SK-N-SH treated with all-trans-retinoic acid at 6 μM for 48 hours (cell line): ENCODE results near the gene ZNF189.

ENCODE experiments used
- ATAC-seq: fragments of 200-7000 bp; cut with Tn5 transposase; 3 replicates; pipeline ENCODE4 v1.9.1; 2020; ENCODE audit warnings: mild to moderate bottlenecking, moderate library complexity
- ARNTL ChIP-seq: fragments of 450-650 bp; formaldehyde crosslinking; IDR thresholded peaks from 2 replicates; pipeline ENCODE4 v1.5.0; 2020; ENCODE audit warnings: low read depth, mild to moderate bottlenecking, moderate library complexity, borderline replicate concordance
- BACH2 ChIP-seq: fragments of 250-450 bp; sonication (Bioruptor Pico); IDR thresholded peaks from 2 replicates; pipeline ENCODE4 v1.9.0; 2021; ENCODE audit warnings: mild to moderate bottlenecking, borderline replicate concordance
- CSDC2 ChIP-seq: fragments of 250-450 bp; sonication (Bioruptor Pico); IDR thresholded peaks from 2 replicates; pipeline ENCODE4 v1.5.0; 2020; ENCODE audit warnings: mild to moderate bottlenecking, moderate library complexity
- GLIS3 ChIP-seq: fragments of 250-450 bp; sonication (Bioruptor Pico); IDR thresholded peaks from 2 replicates; pipeline ENCODE4 v1.5.0; 2020; ENCODE audit warnings: mild to moderate bottlenecking, moderate library complexity
- ISL1 ChIP-seq: fragments of 250-450 bp; sonication (Bioruptor Pico); IDR thresholded peaks from 2 replicates; pipeline ENCODE4 v2.1.2; 2022; ENCODE audit warnings: mild to moderate bottlenecking, moderate library complexity
- OSR1 ChIP-seq: fragments of 250-450 bp; sonication (Bioruptor Pico); IDR thresholded peaks from 2 replicates; pipeline ENCODE4 v1.8.0; 2022; ENCODE audit warnings: moderate library complexity, mild to moderate bottlenecking, inconsistent platforms
- RARB ChIP-seq: fragments of 250-450 bp; sonication (Bioruptor Pico); IDR thresholded peaks from 2 replicates; pipeline ENCODE4 v1.8.0; 2021; ENCODE audit warnings: mild to moderate bottlenecking, moderate library complexity
- TCF4 ChIP-seq: fragments of 250-450 bp; sonication (Bioruptor Pico); IDR thresholded peaks from 2 replicates; pipeline ENCODE4 v1.8.0; 2021; ENCODE audit warnings: mild to moderate bottlenecking, moderate library complexity, borderline replicate concordance
- TOX ChIP-seq: fragments of 250-450 bp; sonication (Bioruptor Pico); IDR thresholded peaks from 2 replicates; pipeline ENCODE4 v1.8.0; 2021; ENCODE audit warnings: mild to moderate bottlenecking, moderate library complexity, borderline replicate concordance
- ZC3H10 ChIP-seq: fragments of 250-450 bp; sonication (Bioruptor Pico); IDR thresholded peaks from 2 replicates; pipeline ENCODE4 v1.5.1; 2021; ENCODE audit warnings: mild to moderate bottlenecking, moderate library complexity
- ZFP3 ChIP-seq: fragments of 250-450 bp; sonication (Bioruptor Pico); IDR thresholded peaks from 2 replicates; pipeline ENCODE4 v1.5.0; 2020; ENCODE audit warnings: mild to moderate bottlenecking, moderate library complexity
- ZFP30 ChIP-seq: fragments of 450-650 bp; formaldehyde crosslinking; IDR thresholded peaks from 2 replicates; pipeline ENCODE4 v1.5.0; 2022; ENCODE audit warnings: mild to moderate bottlenecking, moderate library complexity
- ZNF565 ChIP-seq: fragments of 450-650 bp; formaldehyde crosslinking; conservative IDR thresholded peaks from 2 replicates; pipeline ENCODE4 v1.5.0; 2020; ENCODE audit warnings: low read depth, mild to moderate bottlenecking, moderate library complexity
- ZNF8 ChIP-seq: fragments of 450-650 bp; formaldehyde crosslinking; IDR thresholded peaks from 2 replicates; pipeline ENCODE4 v1.5.0; 2020; ENCODE audit warnings: mild to moderate bottlenecking, moderate library complexity
- TF ChIP-seq, protein P1 (sequence below): fragments of 250-450 bp; sonication (Bioruptor Pico); IDR thresholded peaks from 2 replicates; pipeline ENCODE4 v1.5.0; 2020; ENCODE audit warnings: mild to moderate bottlenecking, moderate library complexity
- TF ChIP-seq, protein P2 (sequence below): fragments of 250-450 bp; sonication (Bioruptor Pico); IDR thresholded peaks from 2 replicates; pipeline ENCODE4 v1.5.1; 2021; ENCODE audit warnings: mild to moderate bottlenecking, moderate library complexity
- TF ChIP-seq, protein P3 (sequence below): fragments of 250-450 bp; sonication (Bioruptor Pico); IDR thresholded peaks from 2 replicates; pipeline ENCODE4 v1.8.0; 2020; ENCODE audit warnings: mild to moderate bottlenecking, moderate library complexity, borderline replicate concordance
- TF ChIP-seq, protein P4 (sequence below): fragments of 250-450 bp; sonication (Bioruptor Pico); IDR thresholded peaks from 2 replicates; pipeline ENCODE4 v1.5.1; 2020; ENCODE audit warnings: low read depth, mild to moderate bottlenecking, moderate library complexity

ZNF189 gene

DNA sequence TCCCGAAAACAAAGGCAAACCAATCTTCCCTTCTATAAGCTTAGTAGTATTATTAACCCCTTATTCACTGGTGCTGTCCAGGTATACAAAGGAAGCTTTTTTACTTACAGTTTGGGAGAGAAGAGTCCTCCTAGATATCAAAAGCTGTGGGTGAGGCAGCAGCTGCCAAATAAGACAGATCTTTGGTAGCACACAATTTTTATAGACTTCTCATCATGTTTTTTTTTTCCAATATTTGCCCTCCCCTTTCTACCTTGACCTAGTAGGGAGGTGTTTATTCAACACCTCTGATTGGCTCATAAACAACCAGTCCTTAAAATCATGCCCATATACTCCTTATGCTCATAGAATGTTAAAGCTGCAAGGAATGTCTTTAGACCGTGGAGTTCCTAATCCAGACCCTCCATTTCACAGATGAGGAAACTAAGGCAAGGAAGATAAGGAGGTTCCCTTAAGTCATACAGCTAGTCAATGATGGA is 37.0 kb downstream of the ZNF189 start, which contains the start of gene ALDOB:
ALDOB (minus strand) TSS at position 174 of the 479 bp plus-strand sequence. CDS start 4,887 bp downstream, outside the sequence.
- no peak for TF ChIP-seq TOX
- no peak for TF ChIP-seq ISL1 (CRISPR knock-in tag)
- TF ChIP-seq BACH2 (CRISPR knock-in tag): no peak
- TF ChIP-seq ZFP3 (CRISPR knock-in tag): no peak
- TF ChIP-seq, protein P1, sequence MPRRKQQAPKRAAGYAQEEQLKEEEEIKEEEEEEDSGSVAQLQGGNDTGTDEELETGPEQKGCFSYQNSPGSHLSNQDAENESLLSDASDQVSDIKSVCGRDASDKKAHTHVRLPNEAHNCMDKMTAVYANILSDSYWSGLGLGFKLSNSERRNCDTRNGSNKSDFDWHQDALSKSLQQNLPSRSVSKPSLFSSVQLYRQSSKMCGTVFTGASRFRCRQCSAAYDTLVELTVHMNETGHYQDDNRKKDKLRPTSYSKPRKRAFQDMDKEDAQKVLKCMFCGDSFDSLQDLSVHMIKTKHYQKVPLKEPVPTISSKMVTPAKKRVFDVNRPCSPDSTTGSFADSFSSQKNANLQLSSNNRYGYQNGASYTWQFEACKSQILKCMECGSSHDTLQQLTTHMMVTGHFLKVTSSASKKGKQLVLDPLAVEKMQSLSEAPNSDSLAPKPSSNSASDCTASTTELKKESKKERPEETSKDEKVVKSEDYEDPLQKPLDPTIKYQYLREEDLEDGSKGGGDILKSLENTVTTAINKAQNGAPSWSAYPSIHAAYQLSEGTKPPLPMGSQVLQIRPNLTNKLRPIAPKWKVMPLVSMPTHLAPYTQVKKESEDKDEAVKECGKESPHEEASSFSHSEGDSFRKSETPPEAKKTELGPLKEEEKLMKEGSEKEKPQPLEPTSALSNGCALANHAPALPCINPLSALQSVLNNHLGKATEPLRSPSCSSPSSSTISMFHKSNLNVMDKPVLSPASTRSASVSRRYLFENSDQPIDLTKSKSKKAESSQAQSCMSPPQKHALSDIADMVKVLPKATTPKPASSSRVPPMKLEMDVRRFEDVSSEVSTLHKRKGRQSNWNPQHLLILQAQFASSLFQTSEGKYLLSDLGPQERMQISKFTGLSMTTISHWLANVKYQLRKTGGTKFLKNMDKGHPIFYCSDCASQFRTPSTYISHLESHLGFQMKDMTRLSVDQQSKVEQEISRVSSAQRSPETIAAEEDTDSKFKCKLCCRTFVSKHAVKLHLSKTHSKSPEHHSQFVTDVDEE (CRISPR knock-in tag): no peak
- TF ChIP-seq, protein P2, sequence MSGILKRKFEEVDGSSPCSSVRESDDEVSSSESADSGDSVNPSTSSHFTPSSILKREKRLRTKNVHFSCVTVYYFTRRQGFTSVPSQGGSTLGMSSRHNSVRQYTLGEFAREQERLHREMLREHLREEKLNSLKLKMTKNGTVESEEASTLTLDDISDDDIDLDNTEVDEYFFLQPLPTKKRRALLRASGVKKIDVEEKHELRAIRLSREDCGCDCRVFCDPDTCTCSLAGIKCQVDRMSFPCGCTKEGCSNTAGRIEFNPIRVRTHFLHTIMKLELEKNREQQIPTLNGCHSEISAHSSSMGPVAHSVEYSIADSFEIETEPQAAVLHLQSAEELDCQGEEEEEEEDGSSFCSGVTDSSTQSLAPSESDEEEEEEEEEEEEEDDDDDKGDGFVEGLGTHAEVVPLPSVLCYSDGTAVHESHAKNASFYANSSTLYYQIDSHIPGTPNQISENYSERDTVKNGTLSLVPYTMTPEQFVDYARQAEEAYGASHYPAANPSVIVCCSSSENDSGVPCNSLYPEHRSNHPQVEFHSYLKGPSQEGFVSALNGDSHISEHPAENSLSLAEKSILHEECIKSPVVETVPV (CRISPR knock-in tag): no peak
- no peak for TF ChIP-seq ZNF565 (CRISPR knock-in tag)
- no peak for TF ChIP-seq ZNF8 (CRISPR knock-in tag)
- TF ChIP-seq ARNTL (CRISPR knock-in tag): no peak
- no peak for TF ChIP-seq OSR1
- TF ChIP-seq GLIS3: no peak
- TF ChIP-seq TCF4 (CRISPR knock-in tag): no peak
- ATAC-seq: no peak

DNA sequence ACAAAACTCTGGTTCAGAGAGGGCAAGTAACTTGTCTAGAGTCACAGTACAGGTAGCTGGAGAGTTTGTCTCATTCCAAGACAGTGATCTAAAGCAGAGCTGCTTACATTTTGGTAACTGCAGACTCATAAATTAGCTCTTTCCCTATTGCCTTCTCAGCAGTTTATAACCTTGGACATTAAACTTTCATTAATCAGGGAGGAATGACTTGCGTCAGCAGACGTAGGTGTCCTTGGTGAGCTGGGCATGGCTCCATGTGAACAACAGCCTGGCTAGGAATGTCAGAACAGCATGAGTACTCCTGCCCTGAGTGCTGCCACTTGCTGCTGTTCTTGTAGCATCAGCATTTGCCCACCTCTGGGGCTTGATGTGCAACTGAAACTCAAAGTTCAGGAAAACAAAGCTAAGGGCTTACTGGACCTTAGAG is 39.2 kb downstream of the ZNF189 start:
- no peak for TF ChIP-seq TOX
- ATAC-seq: no peak

DNA sequence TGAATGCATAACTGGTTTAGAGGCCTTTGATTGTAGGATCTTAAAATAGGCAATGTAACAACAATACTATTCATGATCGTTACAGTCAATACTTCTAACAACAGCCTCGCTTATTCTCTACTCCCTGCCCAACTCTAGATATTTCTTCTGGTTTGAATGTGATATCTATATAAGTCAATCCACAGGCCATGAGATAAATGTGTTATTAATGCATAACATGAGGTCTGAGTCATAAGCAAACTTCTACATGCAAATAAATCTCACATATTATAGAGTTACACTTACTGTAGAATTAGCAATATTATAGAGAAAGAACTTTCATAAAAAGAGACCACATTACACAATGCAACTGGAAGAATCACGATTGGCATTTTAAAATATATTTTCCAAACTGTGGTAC is 39.9 kb downstream of the ZNF189 start:
- no peak for ATAC-seq
- no peak for TF ChIP-seq ZFP3 (CRISPR knock-in tag)
- TF ChIP-seq OSR1: no peak
- TF ChIP-seq, protein P3, sequence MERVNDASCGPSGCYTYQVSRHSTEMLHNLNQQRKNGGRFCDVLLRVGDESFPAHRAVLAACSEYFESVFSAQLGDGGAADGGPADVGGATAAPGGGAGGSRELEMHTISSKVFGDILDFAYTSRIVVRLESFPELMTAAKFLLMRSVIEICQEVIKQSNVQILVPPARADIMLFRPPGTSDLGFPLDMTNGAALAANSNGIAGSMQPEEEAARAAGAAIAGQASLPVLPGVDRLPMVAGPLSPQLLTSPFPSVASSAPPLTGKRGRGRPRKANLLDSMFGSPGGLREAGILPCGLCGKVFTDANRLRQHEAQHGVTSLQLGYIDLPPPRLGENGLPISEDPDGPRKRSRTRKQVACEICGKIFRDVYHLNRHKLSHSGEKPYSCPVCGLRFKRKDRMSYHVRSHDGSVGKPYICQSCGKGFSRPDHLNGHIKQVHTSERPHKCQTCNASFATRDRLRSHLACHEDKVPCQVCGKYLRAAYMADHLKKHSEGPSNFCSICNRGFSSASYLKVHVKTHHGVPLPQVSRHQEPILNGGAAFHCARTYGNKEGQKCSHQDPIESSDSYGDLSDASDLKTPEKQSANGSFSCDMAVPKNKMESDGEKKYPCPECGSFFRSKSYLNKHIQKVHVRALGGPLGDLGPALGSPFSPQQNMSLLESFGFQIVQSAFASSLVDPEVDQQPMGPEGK (CRISPR knock-in tag): no peak
- TF ChIP-seq ARNTL (CRISPR knock-in tag): no peak

DNA sequence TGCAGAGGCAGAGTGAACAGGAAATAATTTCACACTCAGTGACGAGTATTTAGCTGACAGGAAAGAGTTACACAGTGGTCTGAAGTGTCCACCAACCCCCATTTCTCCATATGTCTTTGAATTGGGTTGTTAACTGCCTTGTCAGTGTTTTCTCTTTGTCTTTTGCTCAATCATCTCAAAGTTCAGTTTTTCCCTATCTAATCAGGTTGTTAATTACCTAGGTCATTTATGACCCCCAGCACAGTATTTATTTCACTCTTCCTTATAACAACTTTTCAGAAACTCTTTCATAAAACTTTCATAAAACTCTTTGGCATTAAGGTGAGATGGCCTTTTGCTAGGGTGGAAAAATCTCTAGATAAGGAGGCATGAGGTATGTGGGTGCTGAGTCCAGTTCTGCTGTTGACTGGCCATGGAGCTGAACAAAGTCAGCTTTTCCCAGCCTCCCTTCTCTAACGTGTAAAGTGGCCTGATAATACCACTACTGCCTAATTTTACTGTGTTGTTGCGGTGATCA is 42.1 kb downstream of the ZNF189 start:
- TF ChIP-seq ZFP3 (CRISPR knock-in tag) (no peak), CSDC2 (no peak), BACH2 (CRISPR knock-in tag) (no peak), ZFP30 (no peak), ZC3H10 (no peak), RARB (no peak), TOX (no peak)
- TF ChIP-seq, protein P1 (CRISPR knock-in tag): no peak
- TF ChIP-seq, protein P2 (CRISPR knock-in tag): no peak
- TF ChIP-seq, protein P4, sequence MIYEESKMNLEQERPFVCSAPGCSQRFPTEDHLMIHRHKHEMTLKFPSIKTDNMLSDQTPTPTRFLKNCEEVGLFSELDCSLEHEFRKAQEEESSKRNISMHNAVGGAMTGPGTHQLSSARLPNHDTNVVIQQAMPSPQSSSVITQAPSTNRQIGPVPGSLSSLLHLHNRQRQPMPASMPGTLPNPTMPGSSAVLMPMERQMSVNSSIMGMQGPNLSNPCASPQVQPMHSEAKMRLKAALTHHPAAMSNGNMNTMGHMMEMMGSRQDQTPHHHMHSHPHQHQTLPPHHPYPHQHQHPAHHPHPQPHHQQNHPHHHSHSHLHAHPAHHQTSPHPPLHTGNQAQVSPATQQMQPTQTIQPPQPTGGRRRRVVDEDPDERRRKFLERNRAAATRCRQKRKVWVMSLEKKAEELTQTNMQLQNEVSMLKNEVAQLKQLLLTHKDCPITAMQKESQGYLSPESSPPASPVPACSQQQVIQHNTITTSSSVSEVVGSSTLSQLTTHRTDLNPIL (CRISPR knock-in tag): no peak
- no peak for ATAC-seq
